Keratinocyte (primary cell): Measurements from ENCODE around the gene EYA4. TPM values are rescaled to one million over a fixed set of nuclear protein-coding genes. Genes with fewer than 3 reads are reported as not detected.

Source experiments
- DNase-seq: peaks from one replicate; pipeline ENCODE4 v3.0.0-alpha.2; 2011; ENCODE audit warnings: low read depth, missing footprints, low spot score
- FAIRE-seq: peaks from 2 replicates; lab custom pipeline; 2011; peaks lifted over from hg19 to GRCh38; lab: Jason Lieb, UNC
- H2AFZ ChIP-seq: 2 replicates; pipeline ENCODE4 v1.6.0; 2012; ENCODE audit warnings: low read length, control low read depth, inconsistent platforms; ENCODE audit not compliant: control insufficient read depth
- H3K27ac ChIP-seq: 2 replicates; pipeline ENCODE4 v1.5.1; 2011; ENCODE audit warnings: low read length; ENCODE audit not compliant: control insufficient read depth, insufficient read depth
- H3K27me3 ChIP-seq: 3 replicates; pipeline ENCODE4 v1.6.0; 2011; ENCODE audit warnings: low read length; ENCODE audit not compliant: control insufficient read depth, insufficient read depth; ENCODE audit errors: extremely low read depth
- H3K36me3 ChIP-seq, 2 experiments: 2 replicates in 1 of 2; 3 replicates in 1 of 2; pipeline ENCODE4 v1.5.1; 2011; ENCODE audit warnings: low read length in 2 of 2, mild to moderate bottlenecking in 1 of 2; ENCODE audit not compliant: control insufficient read depth in 2 of 2, insufficient read depth in 2 of 2; ENCODE audit errors: extremely low read depth in 1 of 2
- H3K4me1 ChIP-seq: 3 replicates; pipeline ENCODE4 v1.5.1; 2011; ENCODE audit warnings: low read length; ENCODE audit not compliant: control insufficient read depth, insufficient read depth; ENCODE audit errors: extremely low read depth
- H3K4me2 ChIP-seq: 3 replicates; pipeline ENCODE4 v1.6.0; 2011; ENCODE audit warnings: low read depth, low read length; ENCODE audit not compliant: control insufficient read depth, insufficient read depth; ENCODE audit errors: extremely low read depth
- H3K4me3 ChIP-seq, 3 experiments: fragments of 200-600 bp in 1 of 3; sonication (generic) in 1 of 3; 2 replicates in 2 of 3; 3 replicates in 1 of 3; pipeline ENCODE4 v1.5.1; 2011 to 2016; ENCODE audit warnings: low read length in 3 of 3, mild to moderate bottlenecking in 3 of 3, control low read depth in 2 of 3, inconsistent platforms in 1 of 3, low read depth in 1 of 3, mixed read lengths in 1 of 3, mixed run types in 1 of 3, moderate library complexity in 1 of 3; ENCODE audit not compliant: control insufficient read depth in 2 of 3, insufficient read depth in 2 of 3; ENCODE audit errors: extremely low read depth in 1 of 3
- H3K79me2 ChIP-seq: 2 replicates; pipeline ENCODE4 v1.6.0; 2012; ENCODE audit warnings: low read length; ENCODE audit not compliant: control insufficient read depth, insufficient read depth
- H3K9ac ChIP-seq: 3 replicates; pipeline ENCODE4 v1.6.0; 2011; ENCODE audit warnings: low read length; ENCODE audit not compliant: control insufficient read depth, insufficient read depth; ENCODE audit errors: extremely low read depth
- H3K9me1 ChIP-seq: 3 replicates; pipeline ENCODE4 v1.6.0; 2011; ENCODE audit warnings: low read length; ENCODE audit not compliant: control insufficient read depth, insufficient read depth; ENCODE audit errors: extremely low read depth
- H3K9me3 ChIP-seq: 2 replicates; pipeline ENCODE4 v1.5.1; 2012; ENCODE audit warnings: low read depth, low read length; ENCODE audit not compliant: control insufficient read depth
- H4K20me1 ChIP-seq: 3 replicates; pipeline ENCODE4 v1.6.0; 2011; ENCODE audit warnings: low read length; ENCODE audit not compliant: control insufficient read depth, insufficient read depth; ENCODE audit errors: extremely low read depth
- CTCF ChIP-seq, 3 experiments: IDR thresholded peaks in 1 of 3; conservative IDR thresholded peaks in 1 of 3; optimal IDR thresholded peaks in 1 of 3; 2 replicates in 2 of 3; 3 replicates in 1 of 3; pipeline versions ENCODE3 to v1.5.1; 2011; ENCODE audit warnings: low read length in 3 of 3, mild to moderate bottlenecking in 3 of 3, moderate library complexity in 2 of 3, control low read depth in 1 of 3, inconsistent platforms in 1 of 3; ENCODE audit not compliant: insufficient read depth in 2 of 3; ENCODE audit errors: extremely low read depth in 1 of 3
- EZH2 ChIP-seq: IDR thresholded peaks from one replicate; pipeline ENCODE4 v1.6.1; 2012; ENCODE audit warnings: inconsistent platforms, mild to moderate bottlenecking, low read length, moderate library complexity
- dilution Hi-C: fragments of 300-500 bp; cut with MboI; formaldehyde crosslinking; loops from one replicate; pipeline ENCODE4 v1.7.0; 2020; ENCODE audit warnings: low sequenced_read_pairs; ENCODE audit not compliant: extremely low pct_ligation_motif_present
- polyA plus RNA-seq, 5 experiments: library from polyadenylated mRNA; depleted of rRNA in 3 of 5; stranded (reverse) in 3 of 5; stranded (forward) in 1 of 5; unstranded in 1 of 5; fragments of >200 nt; gene quantifications; 1 replicate in 1 of 5; 2 replicates in 3 of 5; 3 replicates in 1 of 5; pipeline versions ENCODE4 v1.2.1 to v1.2.3, GENCODE V29; 2011 to 2012; ENCODE audit warnings: missing spikeins in 2 of 5, low read depth in 1 of 5, low replicate concordance in 1 of 5

Gene EYA4
- polyA plus RNA-seq, 1 donor (not counting 4 experiments of a cell fraction or from before 2014, with no cell fraction given), result 0.01 TPM

DNA sequence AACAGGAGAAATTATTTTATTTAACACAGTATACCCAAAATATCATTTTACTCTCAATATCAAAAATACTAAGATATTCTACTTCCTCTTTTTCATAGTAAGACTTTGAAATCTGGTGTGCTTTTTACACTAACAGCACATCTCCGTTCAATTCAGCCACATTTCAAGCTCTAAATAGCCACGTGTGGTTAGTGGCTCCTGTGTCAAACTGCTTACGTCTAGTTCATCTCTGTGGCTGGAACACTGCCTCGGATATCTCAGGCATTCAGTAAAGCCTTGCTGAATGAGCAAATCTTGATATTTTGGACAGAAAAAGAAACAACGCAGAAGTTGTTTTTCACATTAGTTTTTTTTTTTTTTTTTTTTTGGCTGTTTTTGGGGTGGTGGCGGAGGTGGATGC is 136.1 kb downstream of the EYA4 start:
- no peaks in the 10 kb centered on the region for H3K27me3 ChIP-seq
- H3K4me1 ChIP-seq, result no peaks in the 10 kb centered on the region
- no peak for DNase-seq
- dilution Hi-C loops, result no loop called here
- H3K4me2 ChIP-seq, result no peak overlapping the region
- H3K79me2 ChIP-seq, result no peaks in the 10 kb centered on the region
- TF ChIP-seq EZH2 (no peak), CTCF (optimal IDR thresholded peaks at IDR 0.05 in 1 of 3, IDR thresholded peaks at IDR 0.05 in 1 of 3, conservative IDR thresholded peaks at IDR 0.05 in 1 of 3; ENCODE audit: extremely low read depth in 1 of 3, insufficient read depth in 2 of 3, low read length in 3 of 3) (no peak)
- H3K9ac ChIP-seq, result no peak overlapping the region
- H3K27ac ChIP-seq, result no peak overlapping the region
- H3K4me3 ChIP-seq, result no peak overlapping the region
- H4K20me1 ChIP-seq, result no peaks in the 10 kb centered on the region
- H2AFZ ChIP-seq, result no peak overlapping the region
- FAIRE-seq, result no peak
- H3K36me3 ChIP-seq, result no peaks in the 10 kb centered on the region
- H3K9me1 ChIP-seq, result no peaks in the 10 kb centered on the region
- no peaks in the 10 kb centered on the region for H3K9me3 ChIP-seq

- Histone ChIP-seq H3K9me1 (no peaks in the 10 kb centered on the region), H3K4me2 (no peak overlapping the region), H3K9me3 (no peaks in the 10 kb centered on the region), H3K9ac (no peak overlapping the region), H3K4me1 (no peaks in the 10 kb centered on the region), H3K4me3 (no peak overlapping the region), H3K27me3 (no peaks in the 10 kb centered on the region), H4K20me1 (no peaks in the 10 kb centered on the region), H3K79me2 (no peaks in the 10 kb centered on the region), H3K36me3 (no peaks in the 10 kb centered on the region), H3K27ac (no peak overlapping the region), H2AFZ (no peak overlapping the region)
- dilution Hi-C loops, result no loop called here
- no peak for DNase-seq
- no peak for FAIRE-seq
- TF ChIP-seq CTCF (optimal IDR thresholded peaks at IDR 0.05 in 1 of 3, IDR thresholded peaks at IDR 0.05 in 1 of 3, conservative IDR thresholded peaks at IDR 0.05 in 1 of 3; ENCODE audit: extremely low read depth in 1 of 3, insufficient read depth in 2 of 3, low read length in 3 of 3) (no peak), EZH2 (no peak)
Measured at GRCh38 chr6:133380047-133380446, 138.9 kb downstream of the EYA4 start.
